Upper lobe of left lung (tissue), 6 donors: Measurements from ENCODE around the gene PRDM2. TPM values are rescaled to one million over a fixed set of nuclear protein-coding genes. Genes with fewer than 3 reads are reported as not detected.

ENCODE experiments used
- ATAC-seq, 2 donors: fragments of 200-7000 bp; cut with Tn5 transposase; one replicate each; pipeline ENCODE4 v1.9.1; 2022; ENCODE audit warnings: mild to moderate bottlenecking in 2 of 2, moderate library complexity in 2 of 2; ENCODE audit not compliant: low FRiP score in 2 of 2
- DNase-seq, 2 donors: peaks; one replicate each; pipeline ENCODE4 v3.0.0-alpha.2; 2019 to 2020
- H3K27ac ChIP-seq, 4 donors: fragments of 200-600 bp; sonication (generic); one replicate each; pipeline ENCODE4 v1.5.1; 2016 to 2019
- H3K27me3 ChIP-seq, 4 donors: fragments of 200-600 bp; sonication (generic); one replicate each; pipeline ENCODE4 v1.5.1; 2017 to 2019
- H3K36me3 ChIP-seq, 4 donors: fragments of 200-600 bp; sonication (generic); one replicate each; pipeline ENCODE4 v1.5.1; 2016 to 2019
- H3K4me1 ChIP-seq, 4 donors: fragments of 200-600 bp; sonication (generic); one replicate each; pipeline ENCODE4 v1.5.1; 2018 to 2019
- H3K4me3 ChIP-seq, 4 donors: fragments of 200-600 bp; sonication (generic); one replicate each; pipeline ENCODE4 v1.5.1; 2017 to 2019; ENCODE audit warnings: mild to moderate bottlenecking in 2 of 4, moderate library complexity in 1 of 4
- H3K9me3 ChIP-seq, 4 donors: fragments of 200-600 bp; sonication (generic); one replicate each; pipeline ENCODE4 v1.5.1; 2018 to 2019
- CTCF ChIP-seq, 6 experiments: fragments of 450-650 bp in 4 of 6; fragments of 200-600 bp in 2 of 6; sonication (generic) in 2 of 6; IDR thresholded peaks; one replicate each; pipeline ENCODE4 v1.5.1; 2016 to 2019; ENCODE audit warnings: antibody characterized with exemption in 6 of 6
- EP300 ChIP-seq, 4 donors: sonication (generic); formaldehyde crosslinking; IDR thresholded peaks; one replicate each; pipeline ENCODE4 v1.5.1; 2017; ENCODE audit warnings: antibody characterized with exemption in 4 of 4, control low read depth in 2 of 4
- POLR2A ChIP-seq, 4 donors: fragments of 450-650 bp; IDR thresholded peaks; one replicate each; pipeline ENCODE4 v1.5.1; 2016 to 2017; ENCODE audit warnings: antibody characterized with exemption in 4 of 4, mild to moderate bottlenecking in 2 of 4
- POLR2AphosphoS5 ChIP-seq, 2 donors: sonication (generic); formaldehyde crosslinking; IDR thresholded peaks; one replicate each; pipeline ENCODE4 v1.5.1; 2017; ENCODE audit warnings: antibody characterized with exemption in 2 of 2
- WGBS, 2 donors: methylation state at CpG; one replicate each; pipeline ENCODE4 v1.1.5; 2017 to 2018; 5-methylcytosine and 5-hydroxymethylcytosine counted together
- total RNA-seq, 6 donors: library from RNA; depleted of rRNA in 4 of 6; stranded (reverse); fragments of >200 nt in 4 of 6; gene quantifications; one replicate each; pipeline versions ENCODE4 v1.1.0 to v1.2.1, GENCODE V29; 2016 to 2021
- donor health status: DM: no; HTN: no; CAD: no; lungs with moderate emphysema.
- donor health status: DM: no; HTN: yes; CAD: no; lungs with severe emphysema.

Gene PRDM2
- total RNA-seq, 6 donors from 2014 or later, result 35.0 to 70.2 (median 40.9) TPM

- WGBS, 2 donors, result 51 to 57% methylated on average over 8 of the region's 8 CpGs
- Histone ChIP-seq H3K27me3 (no peaks in the 10 kb centered on the region), H3K27ac (no peak overlapping the region), H3K9me3 (no peaks in the 10 kb centered on the region), H3K4me1 (peaks cover 0 to 12% (median 3%) of the 10 kb centered on the region in 4 donors), H3K36me3 (peaks cover 0 to 6% (median 0%) of the 10 kb centered on the region in 4 donors), H3K4me3 (no peak overlapping the region)
- DNase-seq (no peak), ATAC-seq (peak in 1 of 2 donors; percentile 19)
- no peak for TF ChIP-seq CTCF (IDR thresholded peaks at IDR 0.05)
- no peak for TF ChIP-seq POLR2A (IDR thresholded peaks at IDR 0.05)
- TF ChIP-seq POLR2AphosphoS5 (IDR thresholded peaks at IDR 0.05), result no peak
- TF ChIP-seq EP300 (IDR thresholded peaks at IDR 0.05), result no peak
These were observed 101.2 kb downstream of the PRDM2 start for GRCh38 chr1:13801232-13801631.

- Histone ChIP-seq H3K4me3 (no peak overlapping the region), H3K36me3 (peaks cover 0 to 6% (median 0%) of the 10 kb centered on the region in 4 donors), H3K27ac (peak overlapping the region in 1 of 4 donors; percentile 55), H3K27me3 (no peaks in the 10 kb centered on the region), H3K4me1 (peaks cover 0 to 12% (median 3%) of the 10 kb centered on the region in 4 donors), H3K9me3 (no peaks in the 10 kb centered on the region)
- WGBS, 2 donors, result 84 to 88% methylated on average over 10 to 20 of the region's 20 CpGs
- peak; percentile 10 to 58 for ATAC-seq
- peak in 1 of 6 experiments; percentile 15 for TF ChIP-seq CTCF (IDR thresholded peaks at IDR 0.05)
- no peak for TF ChIP-seq POLR2AphosphoS5 (IDR thresholded peaks at IDR 0.05)
- DNase-seq, result peak in 1 of 2 donors; percentile 61
These were observed 101.9 kb downstream of the PRDM2 start for GRCh38 chr1:13801655-13802486.

GRCh38 chr1:13802782-13803545, 103.0 kb downstream of the PRDM2 start:
- WGBS, 2 donors, result 92% methylated on average over 19 of the region's 19 CpGs
- no peaks in the 10 kb centered on the region for H3K9me3 ChIP-seq
- DNase-seq (no peak), ATAC-seq (no peak)
- TF ChIP-seq CTCF (IDR thresholded peaks at IDR 0.05), result no peak
- no peak for TF ChIP-seq EP300 (IDR thresholded peaks at IDR 0.05)
- TF ChIP-seq POLR2AphosphoS5 (IDR thresholded peaks at IDR 0.05), result no peak
- no peak for TF ChIP-seq POLR2A (IDR thresholded peaks at IDR 0.05)
- peaks cover 0 to 6% (median 0%) of the 10 kb centered on the region in 4 donors for H3K36me3 ChIP-seq
- H3K27me3 ChIP-seq, result no peaks in the 10 kb centered on the region
- peaks cover 0 to 12% (median 3%) of the 10 kb centered on the region in 4 donors for H3K4me1 ChIP-seq
- H3K4me3 ChIP-seq, result no peak overlapping the region
- no peak overlapping the region for H3K27ac ChIP-seq

- Histone ChIP-seq H3K4me3 (no peak overlapping the region), H3K9me3 (no peaks in the 10 kb centered on the region), H3K4me1 (peaks cover 0 to 12% (median 3%) of the 10 kb centered on the region in 4 donors), H3K27me3 (no peaks in the 10 kb centered on the region), H3K27ac (no peak overlapping the region), H3K36me3 (peaks cover 0 to 7% (median 0%) of the 10 kb centered on the region in 4 donors)
- WGBS, 2 donors, result 91 to 94% methylated on average over 18 of the region's 18 CpGs
- ATAC-seq (no peak), DNase-seq (no peak)
- TF ChIP-seq POLR2A (IDR thresholded peaks at IDR 0.05) (no peak), EP300 (IDR thresholded peaks at IDR 0.05) (no peak), POLR2AphosphoS5 (IDR thresholded peaks at IDR 0.05) (no peak), CTCF (IDR thresholded peaks at IDR 0.05) (no peak)
These were observed 103.7 kb downstream of the PRDM2 start for GRCh38 chr1:13803546-13804239.
